A549 (cell line): ENCODE measurements around the gene GRK7. TPM values are rescaled to one million over a fixed set of nuclear protein-coding genes. Genes with fewer than 3 reads are reported as not detected.

Experiments used
- BHLHE40 ChIP-seq: IDR thresholded peaks from 2 replicates; pipeline ENCODE4 v1.6.1; 2012; ENCODE audit warnings: low read depth, low read length, inconsistent platforms
- CBX2 ChIP-seq: fragments of 200-600 bp; sonication (generic); IDR thresholded peaks from 2 replicates; pipeline ENCODE4 v1.6.1; 2016; ENCODE audit warnings: low read depth, mild to moderate bottlenecking, borderline replicate concordance
- CEBPB ChIP-seq, 2 experiments: fragments of >200 bp in 1 of 2; sonication (Bioruptor Twin) in 1 of 2; formaldehyde crosslinking in 1 of 2; IDR thresholded peaks; 2 replicates each; pipeline ENCODE4 v1.6.1; 2012 to 2016
- CHD4 ChIP-seq: fragments of 200-600 bp; sonication (generic); IDR thresholded peaks from 2 replicates; pipeline ENCODE4 v1.6.1; 2016; ENCODE audit warnings: antibody characterized with exemption, mild to moderate bottlenecking, borderline replicate concordance
- CTCF ChIP-seq: fragments of >200 bp; sonication (Bioruptor Twin); formaldehyde crosslinking; IDR thresholded peaks from 3 replicates; pipeline ENCODE4 v1.5.1; 2016
- EP300 ChIP-seq, 2 experiments: fragments of >200 bp; sonication (Bioruptor Twin); formaldehyde crosslinking; IDR thresholded peaks; 2 replicates in 1 of 2; 3 replicates in 1 of 2; pipeline ENCODE4 v1.6.1; 2016 to 2017
- FOSL2 ChIP-seq, 2 experiments: fragments of 450-650 bp in 1 of 2; fragments of >200 bp in 1 of 2; sonication (Bioruptor Twin) in 1 of 2; formaldehyde crosslinking; IDR thresholded peaks; 2 replicates each; pipeline versions ENCODE4 v1.5.0 to v1.6.1; 2016 to 2020; ENCODE audit warnings: mild to moderate bottlenecking in 1 of 2, moderate library complexity in 1 of 2
- GATA3 ChIP-seq: IDR thresholded peaks from 2 replicates; pipeline ENCODE4 v1.6.1; 2012; ENCODE audit warnings: borderline replicate concordance
- HEYL ChIP-seq: fragments of 250-450 bp; sonication (Bioruptor Pico); IDR thresholded peaks from 2 replicates; pipeline ENCODE4 v1.8.0; 2021; ENCODE audit warnings: mild to moderate bottlenecking, moderate library complexity
- JUN ChIP-seq, 2 experiments: fragments of >200 bp; sonication (Bioruptor Twin); formaldehyde crosslinking; IDR thresholded peaks; 2 replicates in 1 of 2; 3 replicates in 1 of 2; pipeline ENCODE4 v1.6.1; 2016 to 2017
- PHF8 ChIP-seq: fragments of 200-600 bp; sonication (generic); IDR thresholded peaks from 2 replicates; pipeline ENCODE4 v1.6.1; 2016; ENCODE audit warnings: low read depth, mild to moderate bottlenecking, antibody characterized with exemption, moderate library complexity, borderline replicate concordance
- REST ChIP-seq: fragments of 200-600 bp; sonication (generic); IDR thresholded peaks from 2 replicates; pipeline ENCODE4 v1.6.1; 2016; ENCODE audit warnings: antibody characterized with exemption, mild to moderate bottlenecking, moderate library complexity
- RFX5 ChIP-seq: fragments of 450-650 bp; IDR thresholded peaks from 2 replicates; pipeline ENCODE4 v1.7.1; 2014; ENCODE audit warnings: antibody characterized with exemption, mild to moderate bottlenecking, moderate library complexity
- SMC3 ChIP-seq: fragments of >200 bp; sonication (Bioruptor Twin); formaldehyde crosslinking; IDR thresholded peaks from 3 replicates; pipeline ENCODE4 v1.6.1; 2018; ENCODE audit warnings: inconsistent platforms
- TP53 ChIP-seq: fragments of 250-450 bp; sonication (Bioruptor Pico); IDR thresholded peaks from 2 replicates; pipeline ENCODE4 v1.5.0; 2021; ENCODE audit warnings: mild to moderate bottlenecking, moderate library complexity
- polyA plus RNA-seq, 4 experiments: library from polyadenylated mRNA; depleted of rRNA in 3 of 4; stranded (reverse); fragments of >200 nt; fragmentation: RNase III in 1 of 4; extraction: RNeasy Plus Mini Kit Qiagen cat#74134 plus additional on column Dnase treatment in 1 of 4; gene quantifications; 2 replicates in 3 of 4; 3 replicates in 1 of 4; pipeline ENCODE4 v1.2.3, GENCODE V29; 2011 to 2017
- TF ChIP-seq, protein P1 (sequence below): fragments of >200 bp; sonication (Bioruptor Twin); formaldehyde crosslinking; IDR thresholded peaks from 2 replicates; pipeline ENCODE4 v1.6.1; 2016
- TF ChIP-seq, protein P2 (sequence below): fragments of >200 bp; sonication (Bioruptor Twin); formaldehyde crosslinking; IDR thresholded peaks from 3 replicates; pipeline ENCODE4 v1.6.1; 2016
- TF ChIP-seq, protein P3 (sequence below): fragments of 250-450 bp; sonication (Bioruptor Pico); IDR thresholded peaks from 2 replicates; pipeline ENCODE4 v1.5.0; 2020; ENCODE audit warnings: low read depth, mild to moderate bottlenecking, moderate library complexity
- TF ChIP-seq, protein P4 (sequence below): IDR thresholded peaks from 2 replicates; pipeline ENCODE4 v1.6.1; 2012

Gene GRK7
- polyA plus RNA-seq, 2 of the 4 experiments (the other 2 are of a cell fraction), result 0.03 TPM; not detected in 1

DNA sequence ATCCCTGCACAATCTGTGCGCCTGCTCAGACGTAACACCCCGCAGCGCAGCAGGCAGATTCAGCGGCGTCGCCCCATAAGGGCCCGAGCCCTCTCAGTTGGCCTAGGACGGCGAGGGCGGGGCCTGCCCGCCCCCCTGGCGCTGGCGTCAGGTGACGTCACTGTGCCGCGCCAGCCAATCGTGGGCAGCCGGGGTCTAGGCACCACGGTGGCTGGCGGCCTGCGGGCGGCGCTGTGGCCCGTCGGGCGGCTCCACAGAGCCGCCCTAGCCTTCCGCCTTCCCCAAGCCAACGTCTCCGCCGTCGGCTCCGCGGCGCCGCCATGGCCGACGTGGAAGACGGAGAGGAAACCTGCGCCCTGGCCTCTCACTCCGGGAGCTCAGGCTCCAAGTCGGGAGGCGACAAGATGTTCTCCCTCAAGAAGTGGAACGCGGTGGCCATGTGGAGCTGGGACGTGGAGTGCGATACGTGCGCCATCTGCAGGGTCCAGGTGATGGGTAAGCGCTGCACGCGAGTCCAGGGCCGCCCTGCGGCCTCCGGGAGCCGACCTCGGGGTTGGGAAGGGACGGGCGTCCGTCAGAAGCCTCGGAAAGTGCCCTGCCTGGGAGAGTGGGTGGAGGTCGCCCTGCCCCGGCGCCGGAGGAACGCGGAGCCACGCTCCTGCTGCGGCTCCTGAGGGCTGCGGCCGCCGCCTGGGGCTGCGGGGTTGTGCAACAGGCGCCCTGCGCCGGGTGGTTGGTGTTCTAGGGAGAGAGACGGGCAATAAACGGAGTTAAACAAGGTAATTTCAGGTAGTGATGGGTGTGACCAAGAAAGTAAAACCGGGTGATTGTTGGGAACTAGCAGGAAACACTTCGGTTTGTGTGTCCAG lies 25.0 kb upstream of the GRK7 start, which contains the start of gene RNF7 (continued):
- TF ChIP-seq FOSL2 (IDR thresholded peaks at IDR 0.05) (no peak), FOSL2 (CRISPR knock-in tag; IDR thresholded peaks at IDR 0.05) (peak; percentile 70), TP53 (no peak), JUN (IDR thresholded peaks at IDR 0.05) (peak; percentile 76 to 89), CEBPB (IDR thresholded peaks at IDR 0.05) (peak; percentile 85 to 89; a peak in 3 of 4 replicates), CBX2 (no peak), PHF8 (peak; percentile 95), EP300 (IDR thresholded peaks at IDR 0.05) (no peak), REST (no peak), GATA3 (no peak), HEYL (CRISPR knock-in tag) (no peak), CHD4 (no peak), RFX5 (peak; percentile 83), BHLHE40 (no peak), SMC3 (peak; percentile 70), CTCF (peak; percentile 97)
- TF ChIP-seq, protein P1, sequence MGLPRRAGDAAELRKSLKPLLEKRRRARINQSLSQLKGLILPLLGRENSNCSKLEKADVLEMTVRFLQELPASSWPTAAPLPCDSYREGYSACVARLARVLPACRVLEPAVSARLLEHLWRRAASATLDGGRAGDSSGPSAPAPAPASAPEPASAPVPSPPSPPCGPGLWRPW, result no peak
- TF ChIP-seq, protein P2, sequence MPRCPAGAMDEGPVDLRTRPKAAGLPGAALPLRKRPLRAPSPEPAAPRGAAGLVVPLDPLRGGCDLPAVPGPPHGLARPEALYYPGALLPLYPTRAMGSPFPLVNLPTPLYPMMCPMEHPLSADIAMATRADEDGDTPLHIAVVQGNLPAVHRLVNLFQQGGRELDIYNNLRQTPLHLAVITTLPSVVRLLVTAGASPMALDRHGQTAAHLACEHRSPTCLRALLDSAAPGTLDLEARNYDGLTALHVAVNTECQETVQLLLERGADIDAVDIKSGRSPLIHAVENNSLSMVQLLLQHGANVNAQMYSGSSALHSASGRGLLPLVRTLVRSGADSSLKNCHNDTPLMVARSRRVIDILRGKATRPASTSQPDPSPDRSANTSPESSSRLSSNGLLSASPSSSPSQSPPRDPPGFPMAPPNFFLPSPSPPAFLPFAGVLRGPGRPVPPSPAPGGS, result peak; percentile 77; the same call in 1 of the 3 replicates
- TF ChIP-seq, protein P3, sequence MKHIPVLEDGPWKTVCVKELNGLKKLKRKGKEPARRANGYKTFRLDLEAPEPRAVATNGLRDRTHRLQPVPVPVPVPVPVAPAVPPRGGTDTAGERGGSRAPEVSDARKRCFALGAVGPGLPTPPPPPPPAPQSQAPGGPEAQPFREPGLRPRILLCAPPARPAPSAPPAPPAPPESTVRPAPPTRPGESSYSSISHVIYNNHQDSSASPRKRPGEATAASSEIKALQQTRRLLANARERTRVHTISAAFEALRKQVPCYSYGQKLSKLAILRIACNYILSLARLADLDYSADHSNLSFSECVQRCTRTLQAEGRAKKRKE, result no peak
- TF ChIP-seq, protein P4, sequence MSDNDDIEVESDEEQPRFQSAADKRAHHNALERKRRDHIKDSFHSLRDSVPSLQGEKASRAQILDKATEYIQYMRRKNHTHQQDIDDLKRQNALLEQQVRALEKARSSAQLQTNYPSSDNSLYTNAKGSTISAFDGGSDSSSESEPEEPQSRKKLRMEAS, result peak; percentile 71
- TF ChIP-seq, all 56 proteins: peak for 15
